K562 (cell line): ENCODE data around the gene GREB1. TPM values are rescaled to one million over a fixed set of nuclear protein-coding genes. Genes with fewer than 3 reads are reported as not detected.

Experiments used
- ATAC-seq: fragments of 200-7000 bp; cut with Tn5 transposase; 3 replicates; pipeline ENCODE4 v1.9.1; 2020; ENCODE audit warnings: moderate library complexity
- BruUV-seq: library from RNA; stranded (reverse); fragments of 400-500 nt; replicated peaks from 2 replicates; lab custom pipeline; 2021; lab: Mats Ljungman, UMichigan
- CTCF ChIA-PET: fragments of 300-600 bp; formaldehyde crosslinking; extraction: SDS; loops from one replicate; lab custom pipeline; 2021; ENCODE audit warnings: low intra/inter-chr PET ratio; lab: Yijun Ruan, JAX
- POLR2A ChIA-PET: fragments of 300-600, 350-650 bp; sonication (Branson Sonifier 250); formaldehyde crosslinking; extraction: SDS; loops from one replicate; lab custom pipeline; 2021; ENCODE audit warnings: antibody characterized with exemption, inconsistent platforms; lab: Yijun Ruan, JAX
- DNase-seq, 4 experiments: peaks; one replicate each; pipeline versions ENCODE4 v3.0.0 to v3.0.0-alpha.2; 2011 to 2018; ENCODE audit warnings: low spot score in 3 of 4, mixed read lengths in 3 of 4; ENCODE audit errors: extremely low read depth in 1 of 4
- FAIRE-seq: peaks from 2 replicates; lab custom pipeline; 2011; peaks lifted over from hg19 to GRCh38; lab: Jason Lieb, UNC
- H2AFZ ChIP-seq: 2 replicates; pipeline ENCODE4 v1.6.0; 2011; ENCODE audit warnings: low read depth, low read length, control low read depth, inconsistent platforms
- H3K27ac ChIP-seq: fragments of 200-600 bp; 3 replicates; pipeline ENCODE4 v1.8.0; 2011; ENCODE audit warnings: low read depth, mild to moderate bottlenecking, control low read depth, inconsistent platforms, low read length, moderate library complexity, mixed read lengths; ENCODE audit errors: extremely low read depth
- H3K27me3 ChIP-seq, 2 experiments: fragments of 300-600 bp in 1 of 2; 2 replicates in 1 of 2; 3 replicates in 1 of 2; pipeline versions ENCODE4 v1.6.0 to v1.8.0; 2011; ENCODE audit warnings: inconsistent platforms in 2 of 2, low read length in 2 of 2, mild to moderate bottlenecking in 1 of 2, mixed read lengths in 1 of 2, moderate library complexity in 1 of 2; ENCODE audit not compliant: control insufficient read depth in 2 of 2, insufficient read depth in 2 of 2
- H3K36me3 ChIP-seq: fragments of 300-600 bp; 3 replicates; pipeline ENCODE4 v1.8.0; 2011; ENCODE audit warnings: mild to moderate bottlenecking, low read length, inconsistent platforms; ENCODE audit not compliant: control insufficient read depth, insufficient read depth
- H3K4me1 ChIP-seq, 2 experiments: fragments of 200-600 bp in 1 of 2; replicated peaks in 1 of 2; 2 replicates in 1 of 2; 3 replicates in 1 of 2; pipeline versions ENCODE4 v1.5.1 to v1.8.0; 2011; ENCODE audit warnings: inconsistent platforms in 2 of 2, low read length in 2 of 2, mild to moderate bottlenecking in 1 of 2, mixed read lengths in 1 of 2, moderate library complexity in 1 of 2; ENCODE audit not compliant: control insufficient read depth in 2 of 2, insufficient read depth in 2 of 2
- H3K4me2 ChIP-seq: 2 replicates; pipeline ENCODE4 v1.6.1; 2011; ENCODE audit warnings: low read length, control low read depth, inconsistent platforms, mixed read lengths; ENCODE audit not compliant: insufficient read depth
- H3K4me3 ChIP-seq: fragments of 200-600 bp; sonication (generic), shearing (Covaris generic); 2 replicates; pipeline ENCODE4 v1.5.1; 2016; ENCODE audit warnings: control low read depth, inconsistent platforms
- H3K79me2 ChIP-seq: fragments of 200-600 bp; 3 replicates; pipeline ENCODE4 v1.8.0; 2011; ENCODE audit warnings: low read length, inconsistent platforms; ENCODE audit not compliant: control insufficient read depth, insufficient read depth
- H3K9ac ChIP-seq, 2 experiments: 2 replicates each; pipeline versions ENCODE4 v1.6.0 to v1.6.1; 2011; ENCODE audit warnings: low read depth in 2 of 2, low read length in 2 of 2, control low read depth in 1 of 2, inconsistent platforms in 1 of 2, mild to moderate bottlenecking in 1 of 2, mixed read lengths in 1 of 2; ENCODE audit not compliant: insufficient read depth in 1 of 2
- H3K9me1 ChIP-seq: one replicate; pipeline ENCODE4 v1.6.0; 2011; ENCODE audit warnings: inconsistent platforms, mild to moderate bottlenecking, low read length, moderate library complexity; ENCODE audit not compliant: control insufficient read depth, insufficient read depth
- H3K9me3 ChIP-seq: replicated peaks from 2 replicates; pipeline ENCODE4 v1.5.1; 2011; ENCODE audit warnings: low read depth, low read length, inconsistent platforms; ENCODE audit not compliant: control insufficient read depth, insufficient read depth
- H4K20me1 ChIP-seq: replicated peaks from 2 replicates; pipeline ENCODE4 v1.6.1; 2011; ENCODE audit warnings: low read length, inconsistent platforms, mixed read lengths; ENCODE audit not compliant: control insufficient read depth, insufficient read depth
- CBX5 ChIP-seq: IDR thresholded peaks from 2 replicates; pipeline ENCODE4 v1.6.1; 2014; ENCODE audit warnings: low read depth, borderline replicate concordance
- FIP1L1 ChIP-seq: fragments of 200-400 bp; formaldehyde crosslinking; IDR thresholded peaks from 2 replicates; pipeline ENCODE4 v1.6.1; 2018; ENCODE audit warnings: mild to moderate bottlenecking, low read depth, low read length; ENCODE audit not compliant: poor library complexity, severe bottlenecking
- POLR2AphosphoS2 ChIP-seq: IDR thresholded peaks from 2 replicates; pipeline ENCODE4 v1.6.1; 2012; ENCODE audit warnings: low read length, improper control_type of control experiment
- RBM34 ChIP-seq: fragments of 200-400 bp; formaldehyde crosslinking; IDR thresholded peaks from 2 replicates; pipeline ENCODE4 v1.6.1; 2018; ENCODE audit warnings: low read length, borderline replicate concordance; ENCODE audit not compliant: insufficient read depth
- SNRNP70 ChIP-seq: fragments of 200-400 bp; formaldehyde crosslinking; optimal IDR thresholded peaks from 2 replicates; pipeline ENCODE3; 2017; ENCODE audit warnings: low read depth, low read length
- TCFL5 ChIP-seq: fragments of 250-450 bp; sonication (Bioruptor Pico); conservative IDR thresholded peaks from 2 replicates; pipeline ENCODE4 v1.6.1; 2021; ENCODE audit warnings: mild to moderate bottlenecking, moderate library complexity, matching md5 sums
- ZBTB5 ChIP-seq: fragments of 450-650 bp; IDR thresholded peaks from 2 replicates; pipeline ENCODE4 v1.6.1; 2017; ENCODE audit warnings: antibody characterized with exemption
- ZNF197 ChIP-seq: fragments of 200-800 bp; sonication (Bioruptor generic); IDR thresholded peaks from 2 replicates; pipeline ENCODE4 v1.6.1; 2016; ENCODE audit warnings: low read depth, missing genetic modification characterization, missing compliant biosample characterization
- ZNF354B ChIP-seq: fragments of 250-450 bp; sonication (Bioruptor Pico); IDR thresholded peaks from 2 replicates; pipeline ENCODE4 v1.4.0; 2020
- WGBS: fragments of 100-300 bp; shearing (Covaris generic); methylation state at CpG from one replicate; pipeline ENCODE4 v1.1.6; 2016; ENCODE audit warnings: low coverage, mixed read lengths; ENCODE audit not compliant: insufficient coverage; ENCODE audit errors: missing lambda C conversion rate; 5-methylcytosine and 5-hydroxymethylcytosine counted together
- in situ Hi-C: fragments of 300-500 bp; cut with MboI; formaldehyde crosslinking; loops from 4 replicates; pipeline ENCODE4 v1.15.0; 2018; ENCODE audit warnings: inconsistent platforms, mixed read lengths
- intact Hi-C: fragments of 100-400 bp; cut with micrococcal nuclease; formaldehyde crosslinking; loops from 2 replicates; pipeline ENCODE4 v1.14.2; 2022
- polyA plus RNA-seq, 8 experiments: library from polyadenylated mRNA; depleted of rRNA in 4 of 8; stranded (reverse) in 5 of 8; unstranded in 3 of 8; fragments of >200 nt; fragmentation: Nextera tagmentation in 2 of 8; fragmentation: Illumina TruSeq in 1 of 8; extraction: Ambion mirVana in 2 of 8; extraction: Trizol in 1 of 8; gene quantifications; 2 replicates each; pipeline versions ENCODE4 v1.2.1 to v1.2.3, GENCODE V29; 2011 to 2014; ENCODE audit warnings: inconsistent platforms in 1 of 8, missing spikeins in 1 of 8
- total RNA-seq, 7 experiments: library from RNA; depleted of rRNA in 6 of 7; stranded (reverse); fragments of >200 nt in 6 of 7; fragmentation: Illumina TruSeq in 2 of 7; extraction: Trizol in 2 of 7; gene quantifications; 2 replicates each; pipeline versions ENCODE4 v1.2.1 to v1.2.3, GENCODE V29; 2011 to 2021; ENCODE audit warnings: low replicate concordance in 1 of 7

Gene GREB1
- total and polyA plus RNA-seq, 9 of the 15 experiments (the other 6 are each of a cell fraction or from before 2014, with no cell fraction given), result 0.04 to 0.86 (median 0.10) TPM; not detected in 1

GRCh38 chr2:11491348-11491933, 42.4 kb upstream of the GREB1 start:
- in situ Hi-C loops (loop anchor here (25.0 kb wide), 1 partner anchor 296 kb away; no protein-coding TSS in a partner anchor), intact Hi-C loops (no loop called here)
- Histone ChIP-seq H3K4me1 (no peaks in the 10 kb centered on the region), H2AFZ (no peak overlapping the region), H3K27ac (no peak overlapping the region), H3K36me3 (no peaks in the 10 kb centered on the region), H3K79me2 (no peaks in the 10 kb centered on the region), H3K27me3 (peaks cover 23 to 42% of the 10 kb centered on the region in 2 experiments)
- BruUV-seq, result no TSS peak
- ChIA-PET POLR2A (interaction anchor here (0.7 to 1.5 kb wide), 2 partner anchors 30 to 371 kb away, joined by 3 read pairs; no protein-coding TSS in a partner anchor), CTCF (no interaction called here)
- FAIRE-seq (no peak), DNase-seq (no peak), ATAC-seq (no peak)
- WGBS, result 8% methylated on average over 3 of the region's 3 CpGs
- TF ChIP-seq RBM34, result no peak
- TF ChIP-seq SNRNP70, result no peak
- TF ChIP-seq ZBTB5, result no peak
- no peak for TF ChIP-seq FIP1L1
- TF ChIP-seq CBX5, result no peak
- TF ChIP-seq TCFL5, result no peak
- TF ChIP-seq ZNF197 (CRISPR knock-in tag), result no peak
- TF ChIP-seq POLR2AphosphoS2, result no peak
- TF ChIP-seq ZNF354B (CRISPR knock-in tag), result no peak
- TF ChIP-seq, all 486 proteins: peak for 0
- H3K4me2 ChIP-seq, result no peak overlapping the region
- no peaks in the 10 kb centered on the region for H3K9me3 ChIP-seq
- H3K9me1 ChIP-seq, result no peaks in the 10 kb centered on the region
- H4K20me1 ChIP-seq, result no peaks in the 10 kb centered on the region; the same call in 1 of the 2 replicates
- no peak overlapping the region for H3K9ac ChIP-seq
- H3K4me3 ChIP-seq, result no peak overlapping the region
